HG02623 (cell line): Measurements from ENCODE around the gene LRP3.

Experiments used
- ATAC-seq: cut with Tn5 transposase; IDR thresholded peaks from one replicate; pipeline ENCODE4 v1.9.1; 2021; ENCODE audit warnings: moderate library complexity; ENCODE audit not compliant: unreplicated experiment

LRP3 gene

DNA sequence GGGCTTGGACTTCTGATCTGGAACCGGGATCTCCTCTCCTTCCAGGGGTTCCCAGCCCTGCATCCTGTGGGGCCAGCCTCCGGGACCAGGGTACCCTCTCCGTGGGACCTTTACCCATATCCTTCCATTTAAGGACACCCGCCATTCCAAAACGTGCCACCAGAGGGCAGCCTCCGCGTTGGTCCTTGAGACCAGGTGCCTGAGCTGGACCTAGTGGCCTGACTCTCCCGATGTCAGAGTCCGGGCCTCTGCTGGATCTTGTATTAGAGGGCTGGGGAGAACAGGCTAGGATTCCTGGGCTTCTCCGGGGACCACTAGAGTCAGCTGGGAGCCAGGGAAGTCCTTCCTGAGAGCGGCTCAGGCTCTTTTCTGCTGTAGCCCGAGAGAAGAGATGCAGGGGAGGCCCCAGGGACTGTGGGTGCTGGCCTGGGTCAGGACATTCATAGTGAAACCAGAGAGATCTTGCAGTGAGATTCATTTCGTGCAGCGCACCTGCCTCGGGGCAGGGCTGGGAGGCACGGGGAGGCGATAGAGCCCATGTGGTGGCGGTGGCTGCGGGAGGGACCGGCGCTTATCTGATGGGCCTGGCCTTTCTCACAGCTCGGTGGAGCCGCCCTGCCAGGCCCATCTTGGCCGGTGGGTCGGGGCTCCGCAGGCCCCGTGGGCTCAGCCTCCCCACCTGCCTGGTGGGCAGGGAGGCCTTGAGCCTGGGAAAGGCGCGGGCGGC, 41.3 kb downstream of the LRP3 start:
- ATAC-seq = peak; percentile 90

DNA sequence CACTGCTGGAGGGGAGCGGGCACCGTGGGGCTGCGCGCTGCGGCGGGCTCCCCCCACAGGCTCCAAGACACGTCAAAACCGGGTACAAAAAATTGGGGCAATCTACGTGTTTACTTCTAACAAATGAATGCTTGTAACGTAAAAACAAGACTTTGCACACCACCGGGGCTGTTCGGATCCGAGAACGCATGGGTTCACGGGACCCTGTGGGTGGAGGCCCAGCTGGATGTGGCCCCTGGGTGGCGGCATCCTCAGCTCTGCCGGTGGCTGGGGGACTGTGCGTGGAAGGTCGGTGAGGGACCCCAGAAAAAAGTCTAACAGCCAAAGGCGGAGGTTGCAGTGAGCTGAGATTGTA, 41.8 kb downstream of the LRP3 start:
- no peak for ATAC-seq

DNA sequence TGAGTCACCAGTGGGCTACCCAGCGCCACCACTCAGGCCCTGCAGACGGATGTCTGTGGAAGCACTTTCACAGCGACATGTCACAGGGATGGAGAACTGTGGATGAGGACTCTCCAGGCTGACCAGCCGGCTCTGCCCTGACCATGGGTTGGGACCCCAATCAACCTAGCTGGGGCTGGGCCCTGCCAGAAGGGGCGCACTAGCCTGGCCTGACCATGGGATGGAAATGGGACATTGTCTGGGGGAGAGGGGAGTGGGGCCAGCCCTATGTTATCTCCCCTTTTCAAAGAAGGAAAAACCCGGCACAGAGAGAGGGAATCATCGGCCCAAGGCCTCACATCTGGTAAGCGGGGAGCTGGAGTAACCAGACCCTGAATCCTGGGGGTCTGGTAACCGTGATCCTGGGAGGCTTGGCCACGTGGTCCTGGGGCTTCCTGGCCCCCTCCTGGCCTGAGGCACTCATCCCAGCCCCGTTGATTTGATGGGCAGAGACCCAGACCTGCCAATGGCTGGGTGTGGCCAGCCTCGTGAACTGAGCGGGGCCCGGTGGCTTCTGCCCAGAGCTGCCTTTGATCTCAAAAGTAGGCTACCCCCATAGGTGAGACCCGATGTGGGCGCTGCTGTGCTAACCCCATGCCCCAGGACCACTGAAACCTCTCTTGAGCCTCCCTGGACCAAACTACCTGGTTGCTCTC, 42.7 kb downstream of the LRP3 start:
- no peak for ATAC-seq

DNA sequence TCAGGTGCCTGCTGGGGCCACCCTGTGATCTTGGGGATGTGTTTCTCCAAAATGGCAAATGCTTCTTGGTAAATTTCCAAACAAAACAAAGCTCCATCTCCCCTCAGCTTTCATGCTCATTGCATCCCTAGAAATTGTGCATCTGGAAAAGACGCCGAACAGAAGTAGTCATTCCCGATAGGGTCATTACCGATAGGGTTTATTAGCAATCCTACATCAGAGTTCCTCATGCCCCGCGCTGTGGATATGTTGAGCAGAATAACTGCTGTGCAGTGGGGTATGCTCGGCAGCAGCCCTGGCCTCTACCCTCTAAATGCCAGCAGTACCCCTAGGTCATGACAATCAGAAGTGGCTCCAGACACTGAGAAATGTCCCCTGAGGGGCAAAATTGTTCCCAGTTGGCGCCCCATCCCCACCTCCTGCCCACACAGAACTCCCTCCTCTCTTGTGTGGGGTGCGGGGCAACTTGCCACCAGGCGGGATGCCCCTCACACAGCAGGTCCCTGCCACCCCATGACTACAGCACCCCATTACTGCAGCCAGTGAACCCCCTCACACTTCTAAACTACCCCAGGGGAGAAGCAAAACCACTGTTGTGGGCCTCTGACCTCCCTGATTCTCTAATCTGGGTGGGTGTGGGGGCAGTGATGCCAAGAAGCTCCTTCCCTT, 44.5 kb downstream of the LRP3 start:
- no peak for ATAC-seq

DNA sequence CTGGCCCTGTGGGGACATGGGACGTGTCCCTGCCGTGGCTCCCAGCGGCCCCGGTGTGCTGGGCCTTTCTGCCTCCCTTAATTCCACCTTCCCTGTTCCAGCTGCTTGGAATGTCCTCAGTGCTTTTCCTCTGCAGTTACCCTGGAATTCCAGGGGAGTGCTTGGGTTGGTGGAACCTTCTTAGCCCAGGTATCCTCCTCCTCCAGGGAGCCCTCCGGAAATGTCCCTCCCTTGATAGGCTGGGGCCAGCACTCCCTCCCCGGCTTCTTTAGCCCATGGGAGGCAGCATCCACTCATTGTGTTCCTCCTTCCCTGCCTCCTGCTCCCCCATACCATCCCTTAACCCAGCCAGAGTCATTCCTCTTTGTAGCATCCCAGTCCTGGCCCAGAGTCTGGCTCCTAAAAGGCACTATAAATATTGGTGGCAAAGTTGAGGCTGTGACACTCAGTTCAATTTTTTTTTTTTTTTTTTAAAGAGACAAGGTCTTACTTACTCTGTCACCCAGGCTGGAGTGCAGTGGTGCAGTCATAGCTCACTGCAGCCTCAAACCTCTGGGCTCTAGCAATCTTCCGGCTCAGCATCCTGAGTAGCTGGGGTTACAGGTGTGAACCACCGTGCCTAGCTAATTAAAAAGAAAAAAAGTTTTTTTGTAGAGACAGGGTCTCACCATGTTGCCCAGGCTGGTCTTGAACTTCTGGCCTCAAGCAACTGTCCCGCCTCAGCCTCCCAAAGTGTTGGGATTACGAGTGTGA, 45.3 kb downstream of the LRP3 start:
- no peak for ATAC-seq

DNA sequence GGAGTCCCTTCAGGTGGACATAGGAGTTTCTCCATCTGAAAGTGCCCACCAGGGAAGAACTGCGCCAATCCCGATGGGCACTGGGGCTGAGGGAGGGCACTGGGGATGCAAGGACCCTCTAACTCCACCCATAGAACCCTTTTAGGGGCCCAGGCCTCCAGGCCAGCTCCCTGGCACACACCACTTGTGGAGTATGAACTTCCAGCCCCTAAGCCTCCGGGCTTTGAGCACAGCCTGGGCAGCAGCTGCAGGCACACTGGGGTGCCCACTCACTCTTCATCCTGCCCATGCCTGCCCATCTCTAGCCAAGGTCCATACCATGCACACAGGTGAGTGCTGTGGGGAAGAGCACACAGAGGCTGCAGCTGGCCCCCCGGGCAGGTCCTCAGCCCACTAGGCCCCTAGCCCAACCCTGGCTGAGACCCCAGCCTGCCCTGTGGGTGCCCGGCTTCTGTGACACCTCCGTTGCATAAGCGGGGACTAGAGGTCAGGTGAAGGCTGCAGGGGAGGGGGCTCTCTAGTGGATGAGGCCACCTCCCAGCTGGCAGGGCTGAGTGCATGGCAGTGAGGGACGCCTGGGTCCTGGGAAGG, 46.1 kb downstream of the LRP3 start:
- no peak for ATAC-seq

DNA sequence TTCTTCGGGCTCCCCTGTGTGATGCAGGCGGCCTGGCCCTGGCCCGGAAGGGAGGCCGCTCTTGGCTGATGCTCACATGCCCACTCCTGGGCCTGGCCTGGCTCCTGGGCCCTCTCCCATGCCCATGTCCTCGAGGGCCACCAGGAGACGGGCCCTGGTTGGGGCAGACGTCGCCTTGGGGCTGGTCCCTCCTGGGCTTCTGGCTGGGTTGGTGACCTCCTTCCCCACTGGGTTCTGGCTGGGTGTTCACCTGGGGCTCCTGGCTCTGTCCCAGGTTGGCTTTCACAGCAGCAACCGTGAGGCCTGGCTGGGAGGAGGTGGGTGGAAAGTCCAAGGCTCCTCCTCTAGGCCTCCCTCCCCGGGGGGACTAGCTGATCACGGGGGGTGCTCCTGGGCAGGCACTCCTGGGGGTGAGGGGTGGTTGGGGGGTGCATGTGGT, 47.0 kb downstream of the LRP3 start:
- no peak for ATAC-seq

DNA sequence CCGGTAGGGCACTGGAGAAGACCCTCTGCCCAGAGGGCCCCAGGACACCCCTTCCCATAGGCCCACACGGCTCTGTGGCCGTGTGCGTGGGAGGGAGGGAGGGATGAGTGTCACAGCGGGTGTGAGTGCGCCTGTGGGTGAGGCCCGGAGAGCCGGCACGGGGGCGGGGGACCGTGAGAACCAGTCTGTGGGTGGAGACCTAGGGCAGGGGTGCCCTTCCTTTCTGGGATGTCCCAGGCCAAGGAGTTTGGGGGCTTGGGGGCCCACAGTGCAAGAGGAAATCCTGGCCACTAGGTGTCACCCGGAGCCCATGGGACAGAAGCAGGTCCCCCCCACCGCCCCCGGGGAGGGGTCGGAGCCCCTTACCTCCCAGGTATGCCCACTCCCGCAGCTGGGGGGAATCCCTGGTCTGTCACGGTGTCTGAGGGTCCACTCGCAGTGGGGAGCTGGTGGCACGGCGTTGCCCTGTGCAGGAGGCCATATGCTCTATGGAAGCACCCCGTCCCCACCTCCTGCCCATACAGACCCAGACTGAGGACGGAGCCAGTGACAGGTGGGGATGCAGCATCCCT, 47.5 kb downstream of the LRP3 start:
- no peak for ATAC-seq

DNA sequence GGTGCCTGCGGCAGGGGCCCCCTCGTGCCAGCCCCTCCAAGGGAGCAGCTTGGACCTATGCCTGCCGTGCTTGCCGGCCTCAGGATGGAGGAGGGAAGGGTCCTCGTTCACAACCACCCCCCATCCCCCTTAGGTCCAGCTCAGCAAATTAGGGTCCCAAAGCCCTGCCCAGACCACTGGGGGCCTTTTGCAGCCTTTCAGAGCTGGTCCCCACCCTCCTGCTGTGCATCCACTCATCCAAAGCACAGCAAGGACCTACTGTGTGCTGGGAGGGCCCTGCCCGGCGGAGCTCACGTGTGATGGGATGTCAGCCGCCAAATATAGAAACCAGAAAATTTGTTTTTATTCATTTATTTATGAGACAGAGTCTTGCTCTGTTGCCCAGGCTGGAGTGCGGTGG, 48.0 kb downstream of the LRP3 start:
- ATAC-seq = no peak

DNA sequence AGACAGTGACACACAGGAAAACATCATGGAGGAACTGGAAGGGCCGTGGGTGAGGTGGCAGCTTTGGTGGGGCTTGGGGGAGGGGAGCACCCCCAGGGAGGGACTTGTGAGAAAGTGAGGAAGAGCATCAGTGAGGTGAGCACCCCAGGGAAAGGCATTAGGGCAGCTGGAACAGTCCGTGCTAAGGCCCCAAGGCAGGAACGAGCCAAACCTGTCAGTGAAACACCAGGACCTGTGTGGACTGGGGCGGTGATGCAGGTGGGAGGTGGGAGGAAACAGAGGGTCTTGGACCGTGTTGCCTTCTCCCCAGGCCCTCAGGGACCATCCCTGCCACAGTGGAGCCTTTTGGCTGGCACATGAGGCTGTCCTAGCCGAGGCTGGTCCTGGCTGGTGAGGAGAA, 48.8 kb downstream of the LRP3 start:
- ATAC-seq = no peak

DNA sequence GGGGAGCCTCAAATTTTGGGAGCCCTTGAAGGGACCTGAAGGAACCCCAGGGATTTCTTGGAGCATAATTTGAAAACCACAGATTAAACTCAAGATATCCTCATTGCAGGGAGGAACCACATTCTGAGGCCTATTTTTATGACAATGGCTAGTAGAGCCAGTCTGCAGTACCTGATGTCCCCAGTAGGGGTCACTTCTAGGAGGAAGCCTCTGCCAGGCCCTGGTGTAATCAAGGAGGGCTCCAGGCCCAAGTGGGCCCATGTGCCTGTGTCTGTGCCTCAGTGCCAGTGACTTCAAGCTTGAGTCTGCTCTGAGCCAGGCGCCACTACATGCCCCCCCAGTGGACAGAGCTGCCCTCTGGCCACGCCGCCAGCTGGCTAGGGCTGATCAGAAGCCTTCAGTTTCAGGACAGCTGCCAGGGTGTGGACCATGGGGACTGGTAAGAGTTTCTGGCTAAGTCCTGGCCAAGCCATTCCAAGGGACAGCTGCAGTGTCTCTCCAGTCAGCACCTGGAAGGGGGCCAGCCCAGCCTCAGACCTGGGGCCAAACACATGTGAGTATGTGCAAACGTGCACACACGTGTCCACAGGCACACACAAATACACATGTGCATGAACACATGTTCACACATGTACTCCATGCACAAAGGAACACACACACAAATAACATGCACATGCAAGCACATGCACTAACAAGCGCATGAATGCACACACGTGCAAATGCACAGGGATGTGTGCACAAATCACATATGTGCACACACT, 52.0 kb downstream of the LRP3 start:
- ATAC-seq = no peak

DNA sequence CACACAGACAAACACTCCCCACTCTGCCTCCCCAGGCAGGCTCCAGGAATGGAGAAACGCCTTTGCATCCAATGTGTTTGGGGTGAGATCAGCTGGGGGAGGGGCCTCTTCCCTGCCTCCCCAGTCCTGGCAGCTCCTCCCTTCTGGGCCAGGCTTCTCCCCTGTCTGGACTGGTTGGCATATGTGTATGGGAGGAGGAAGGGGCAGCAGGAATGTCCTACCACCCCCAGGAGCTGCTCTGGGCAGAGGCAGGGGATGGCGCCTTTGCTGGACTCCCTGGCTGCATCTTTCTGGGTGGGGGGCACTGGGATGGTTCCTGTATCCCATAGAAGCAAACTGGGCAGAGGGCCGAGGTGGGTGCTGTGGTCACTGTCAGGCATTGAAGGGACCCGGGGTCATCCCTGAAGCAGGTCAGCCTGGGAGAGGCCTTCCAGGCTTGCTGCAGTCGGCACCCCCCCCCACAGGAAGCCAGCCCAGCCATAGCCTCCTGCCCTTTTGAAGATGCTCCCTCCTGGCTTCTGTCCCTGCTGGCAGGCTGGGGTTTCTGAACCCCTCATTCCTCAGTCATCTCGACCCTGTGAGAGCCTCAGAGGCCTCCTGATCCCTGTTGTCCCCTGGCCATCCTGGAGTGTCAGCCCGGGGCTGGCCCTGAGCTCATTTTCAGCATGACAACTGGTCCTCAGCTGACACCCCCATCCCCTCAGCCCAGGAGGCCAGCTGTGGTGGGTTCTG, 52.7 kb downstream of the LRP3 start:
- no peak for ATAC-seq

DNA sequence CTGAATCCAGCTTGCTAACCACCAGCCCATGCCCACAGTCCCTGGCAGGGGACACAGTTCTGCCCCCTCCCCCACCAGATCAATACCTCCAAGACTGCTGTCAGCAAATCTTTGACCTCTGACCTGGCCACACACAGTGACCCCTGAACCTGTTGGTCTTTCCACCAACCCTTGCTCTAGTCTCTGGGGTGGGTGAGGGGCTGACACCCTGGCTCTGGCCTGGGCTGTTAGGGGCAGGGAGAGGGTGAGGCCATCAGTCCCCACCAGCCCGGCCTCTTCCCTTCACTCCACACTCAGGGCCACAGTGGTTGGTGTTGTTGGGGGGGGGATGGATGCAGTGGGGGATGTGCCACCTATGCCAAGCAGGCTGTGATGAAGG, 53.3 kb downstream of the LRP3 start:
- no peak for ATAC-seq

DNA sequence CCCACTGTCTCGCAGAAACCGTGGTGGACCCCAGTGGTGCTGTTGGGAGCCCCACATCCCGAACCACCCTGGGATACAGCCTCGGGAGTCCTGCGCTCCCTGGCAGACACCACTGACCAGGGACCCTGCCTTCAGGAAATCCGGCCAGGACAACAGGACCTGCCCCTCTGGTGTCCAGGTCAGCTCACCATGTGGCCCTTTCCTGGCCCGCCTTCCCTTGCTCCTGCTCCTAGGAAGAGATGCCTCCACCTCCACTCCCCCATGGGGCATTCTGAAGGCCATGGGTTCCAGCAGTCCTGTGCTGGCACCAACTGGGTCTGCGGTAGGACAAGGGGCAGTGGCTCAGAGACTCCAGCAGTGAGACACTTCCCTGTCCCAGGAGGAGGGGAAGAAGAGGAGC, 54.0 kb downstream of the LRP3 start:
- ATAC-seq = no peak

DNA sequence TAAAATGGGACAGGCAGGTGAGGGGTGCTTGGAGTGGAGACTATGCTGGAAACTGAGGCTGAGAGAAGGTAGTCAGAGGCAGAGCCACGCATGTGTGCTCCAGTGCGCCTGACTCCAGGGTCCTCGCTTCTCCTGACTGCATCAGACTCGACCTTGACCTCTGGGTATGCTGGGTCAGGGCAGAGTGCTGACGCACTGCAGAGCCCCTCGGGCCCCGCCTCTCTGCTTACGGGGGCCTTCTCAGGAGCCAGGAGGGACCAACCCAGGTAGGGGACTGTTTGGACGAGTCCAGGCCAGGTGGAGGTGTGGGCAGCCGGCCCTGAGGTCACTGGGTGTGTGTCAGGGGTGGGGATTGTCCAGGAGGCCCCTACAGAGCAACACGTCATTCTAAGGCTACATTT, 54.4 kb downstream of the LRP3 start:
- no peak for ATAC-seq

DNA sequence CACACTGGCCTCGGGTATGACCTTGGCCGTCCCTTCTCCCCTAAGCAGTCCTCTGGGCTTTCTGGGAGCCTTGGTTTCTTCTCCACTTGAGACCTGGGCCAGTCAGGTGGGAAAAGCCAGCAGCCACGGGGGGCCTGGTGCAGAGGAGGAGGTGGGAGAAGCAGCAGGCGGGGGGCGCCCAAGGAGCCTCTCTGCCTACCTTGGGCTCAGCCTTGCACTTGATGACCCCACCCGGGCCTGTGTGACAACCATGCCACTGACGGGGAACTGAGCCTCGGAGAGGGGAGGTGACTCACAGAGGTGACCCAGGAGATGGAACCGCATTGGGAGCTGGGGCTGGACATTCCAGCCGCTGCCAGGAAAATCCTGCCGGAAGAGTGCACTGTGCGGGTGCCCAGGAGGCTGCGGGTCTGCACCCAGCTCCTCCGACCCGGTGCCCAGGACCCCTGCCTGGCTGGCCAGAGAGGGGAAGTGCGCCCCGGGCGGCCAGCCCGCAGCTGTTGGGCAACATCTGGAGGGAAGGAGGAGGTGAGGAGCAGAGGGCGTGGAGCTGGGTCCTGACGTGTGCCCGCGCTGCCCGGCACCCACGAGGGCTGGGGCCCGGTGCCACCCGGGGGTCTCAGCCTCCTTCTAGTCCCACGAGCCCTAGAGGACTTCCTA, 55.0 kb downstream of the LRP3 start:
- no peak for ATAC-seq

DNA sequence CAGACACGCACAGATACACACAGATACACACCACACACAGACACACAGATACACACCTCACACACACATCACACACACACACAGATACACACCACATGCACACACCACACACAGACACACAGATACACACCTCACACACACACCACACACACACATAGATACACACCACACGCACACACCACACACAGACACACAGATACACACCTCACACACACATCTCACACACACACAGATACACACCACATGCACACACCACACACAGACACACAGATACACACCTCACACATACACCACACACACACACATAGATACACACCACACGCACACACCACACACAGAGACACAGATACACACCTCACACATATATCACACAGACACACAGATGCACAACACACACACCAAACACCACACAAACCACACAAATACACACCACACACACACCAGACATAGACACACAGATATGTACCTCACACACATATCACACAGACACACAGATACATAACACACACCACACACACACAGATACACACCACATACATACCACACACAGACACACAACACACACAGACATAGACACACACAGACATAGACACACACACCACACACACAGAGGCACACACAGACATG, 55.7 kb downstream of the LRP3 start:
- no peak for ATAC-seq

DNA sequence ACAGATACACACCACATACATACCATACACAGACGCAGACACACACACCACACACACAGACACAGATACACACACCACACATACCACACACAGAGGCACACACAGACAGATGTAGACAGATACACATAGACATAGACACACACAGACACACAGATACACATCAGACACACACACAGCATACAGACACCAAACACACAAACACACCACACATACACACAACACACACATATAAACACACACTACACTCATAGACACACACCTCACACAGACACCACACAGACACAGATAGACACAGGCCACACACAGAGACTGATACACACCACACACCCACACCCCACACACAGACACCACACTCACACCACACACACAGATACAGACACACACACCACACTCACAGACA, 56.4 kb downstream of the LRP3 start:
- ATAC-seq = no peak

DNA sequence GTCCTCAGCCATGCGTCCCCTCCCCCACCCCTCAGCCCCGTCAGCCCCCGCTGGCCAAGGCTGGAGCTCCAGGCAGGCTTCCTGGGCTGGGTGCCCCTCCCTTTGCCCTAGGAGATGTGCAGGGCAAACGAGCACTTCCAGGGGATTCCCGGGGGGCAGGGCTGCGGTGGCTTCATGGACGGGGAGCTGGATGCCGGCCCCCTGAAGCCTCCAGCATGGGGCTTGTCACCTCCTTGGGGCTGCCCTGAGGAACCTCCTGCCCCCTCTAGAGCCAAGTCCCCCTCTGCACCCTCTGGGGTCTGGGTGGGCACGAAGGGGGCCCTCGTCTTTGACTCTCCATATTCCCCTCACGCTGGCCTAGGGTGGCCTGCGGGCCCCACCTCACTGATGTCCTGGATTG, 56.9 kb downstream of the LRP3 start:
- no peak for ATAC-seq
